Mesenchymal stem cell (in vitro differentiated cells and primary cell): ENCODE results near the gene CCDC102B.
"Not testable (repeated sequence)": the region's sequence is repeated elsewhere in the genome, so short reads cannot be mapped to it uniquely, and the experiment has no call there.

Experiments used
- DNase-seq: peaks from one replicate; pipeline ENCODE4 v3.0.0-alpha.2; 2013
- H2AFZ ChIP-seq: one replicate; pipeline ENCODE4 v1.6.1; 2013; ENCODE audit warnings: low read depth, mild to moderate bottlenecking, control low read depth, inconsistent platforms, low read length, moderate library complexity
- H2AK5ac ChIP-seq: 2 replicates; pipeline ENCODE4 v1.6.1; 2013; ENCODE audit warnings: low read length, moderate library complexity, mild to moderate bottlenecking, inconsistent platforms; ENCODE audit not compliant: severe bottlenecking
- H2BK120ac ChIP-seq: one replicate; pipeline ENCODE4 v1.6.1; 2013; ENCODE audit warnings: low read depth, mild to moderate bottlenecking, inconsistent platforms, low read length, moderate library complexity
- H2BK12ac ChIP-seq, 2 experiments: one replicate each; pipeline ENCODE4 v1.6.1; 2013; ENCODE audit warnings: inconsistent platforms in 2 of 2, low read length in 2 of 2, mild to moderate bottlenecking in 2 of 2, moderate library complexity in 2 of 2, control low read depth in 1 of 2
- H2BK15ac ChIP-seq: one replicate; pipeline ENCODE4 v1.6.1; 2013; ENCODE audit warnings: mild to moderate bottlenecking, low read depth, inconsistent platforms; ENCODE audit not compliant: poor library complexity, severe bottlenecking
- H2BK5ac ChIP-seq: 2 replicates; pipeline ENCODE4 v1.6.1; 2013; ENCODE audit warnings: low read depth, mild to moderate bottlenecking, low read length, control low read depth, inconsistent platforms; ENCODE audit not compliant: poor library complexity, severe bottlenecking
- H3K14ac ChIP-seq, 2 experiments: one replicate each; pipeline ENCODE4 v1.6.1; 2013; ENCODE audit warnings: inconsistent platforms in 2 of 2, low read length in 2 of 2, control low read depth in 1 of 2, mild to moderate bottlenecking in 1 of 2, moderate library complexity in 1 of 2
- H3K18ac ChIP-seq, 2 experiments: one replicate each; pipeline ENCODE4 v1.6.1; 2013; ENCODE audit warnings: inconsistent platforms in 2 of 2, low read length in 2 of 2, control low read depth in 1 of 2, low read depth in 1 of 2, mild to moderate bottlenecking in 1 of 2
- H3K23ac ChIP-seq, 2 experiments: one replicate each; pipeline ENCODE4 v1.6.1; 2013; ENCODE audit warnings: inconsistent platforms in 2 of 2, low read length in 2 of 2, mild to moderate bottlenecking in 2 of 2, moderate library complexity in 2 of 2, control low read depth in 1 of 2
- H3K27ac ChIP-seq: 2 replicates; pipeline ENCODE4 v1.5.1; 2013; ENCODE audit warnings: mild to moderate bottlenecking, moderate library complexity, low read length, control low read depth, inconsistent platforms; ENCODE audit not compliant: poor library complexity, severe bottlenecking
- H3K27me3 ChIP-seq, 2 experiments: 2 replicates each; pipeline versions ENCODE4 v1.6.1 to v1.7.0; 2013; ENCODE audit warnings: low read length in 2 of 2, mild to moderate bottlenecking in 2 of 2, moderate library complexity in 2 of 2, control low read depth in 1 of 2, inconsistent platforms in 1 of 2; ENCODE audit not compliant: control insufficient read depth in 1 of 2, insufficient read depth in 1 of 2
- H3K36me3 ChIP-seq, 2 experiments: 2 replicates each; pipeline versions ENCODE4 v1.6.1 to v1.7.0; 2013; ENCODE audit warnings: low read length in 2 of 2, control low read depth in 1 of 2, inconsistent platforms in 1 of 2, low read depth in 1 of 2, mild to moderate bottlenecking in 1 of 2; ENCODE audit not compliant: insufficient read depth in 2 of 2, control insufficient read depth in 1 of 2
- H3K4ac ChIP-seq, 2 experiments: one replicate each; pipeline ENCODE4 v1.6.1; 2013; ENCODE audit warnings: inconsistent platforms in 2 of 2, low read length in 2 of 2, mild to moderate bottlenecking in 2 of 2, moderate library complexity in 2 of 2, control low read depth in 1 of 2, low read depth in 1 of 2
- H3K4me1 ChIP-seq: 2 replicates; pipeline ENCODE4 v1.6.1; 2013; ENCODE audit warnings: low read depth, low read length, control low read depth; ENCODE audit not compliant: control insufficient read depth, insufficient read depth
- H3K4me2 ChIP-seq: 2 replicates; pipeline ENCODE4 v1.6.1; 2013; ENCODE audit warnings: low read length, mild to moderate bottlenecking, inconsistent platforms; ENCODE audit not compliant: poor library complexity, severe bottlenecking
- H3K4me3 ChIP-seq, 2 experiments: 2 replicates each; pipeline versions ENCODE4 v1.5.1 to v1.7.0; 2013; ENCODE audit warnings: low read length in 2 of 2, mild to moderate bottlenecking in 2 of 2, control low read depth in 1 of 2, low read depth in 1 of 2; ENCODE audit not compliant: insufficient read depth in 1 of 2
- H3K79me1 ChIP-seq: replicated peaks from 2 replicates; pipeline ENCODE4 v1.6.1; 2013; ENCODE audit warnings: mild to moderate bottlenecking, control low read depth, low read length, inconsistent platforms; ENCODE audit not compliant: poor library complexity, severe bottlenecking
- H3K9ac ChIP-seq: 2 replicates; pipeline ENCODE4 v1.7.0; 2013; ENCODE audit warnings: mild to moderate bottlenecking, low read length, moderate library complexity
- H3K9me3 ChIP-seq: 2 replicates; pipeline ENCODE4 v1.7.0; 2013; ENCODE audit warnings: mild to moderate bottlenecking, low read length; ENCODE audit not compliant: control insufficient read depth
- H4K8ac ChIP-seq: one replicate; pipeline ENCODE4 v1.6.1; 2013; ENCODE audit warnings: inconsistent platforms, mild to moderate bottlenecking, low read length, moderate library complexity
- H4K91ac ChIP-seq: one replicate; pipeline ENCODE4 v1.6.1; 2013; ENCODE audit warnings: mild to moderate bottlenecking, low read length, inconsistent platforms
- WGBS: methylation state at CpG from one replicate; pipeline ENCODE4 v1.1.7; 2013; ENCODE audit warnings: mixed read lengths; 5-methylcytosine and 5-hydroxymethylcytosine counted together

The CCDC102B gene

GRCh38 chr18:69000366-69000765 is 202.5 kb downstream of the CCDC102B start:
- DNase-seq: peak; percentile 50
- Histone ChIP-seq H3K79me1 (no peaks in the 10 kb centered on the region), H3K14ac (no peak overlapping the region), H2BK15ac (no peak overlapping the region), H2BK120ac (no peak overlapping the region), H2BK5ac (no peak overlapping the region), H3K27me3 (no peaks in the 10 kb centered on the region), H3K36me3 (no peaks in the 10 kb centered on the region), H3K4me3 (no peak overlapping the region), H3K23ac (no peak overlapping the region), H2BK12ac (no peak overlapping the region), H4K91ac (no peak overlapping the region), H3K9me3 (no peaks in the 10 kb centered on the region), H3K4me1 (no peaks in the 10 kb centered on the region), H3K18ac (no peak overlapping the region), H2AK5ac (no peak overlapping the region), H2AFZ (no peak overlapping the region), H4K8ac (no peak overlapping the region), H3K27ac (no peak overlapping the region), H3K4me2 (no peak overlapping the region), H3K9ac (no peak overlapping the region), H3K4ac (no peak overlapping the region)
- no CpG with 5 or more reads among the region's 1 CpG for WGBS

GRCh38 chr18:69002233-69002632 is 204.4 kb downstream of the CCDC102B start:
- no peaks in the 10 kb centered on the region for H3K36me3 ChIP-seq
- H3K9ac ChIP-seq: no peak overlapping the region
- no peak overlapping the region for H3K14ac ChIP-seq
- no peak overlapping the region for H4K91ac ChIP-seq
- no peak overlapping the region for H2AK5ac ChIP-seq
- H4K8ac ChIP-seq: no peak overlapping the region
- H2BK15ac ChIP-seq: no peak overlapping the region
- no peak overlapping the region for H2BK12ac ChIP-seq
- 97% methylated on average over 5 of the region's 6 CpGs for WGBS
- no peak overlapping the region for H3K4me3 ChIP-seq
- H2BK120ac ChIP-seq: no peak overlapping the region
- H3K4me1 ChIP-seq: no peaks in the 10 kb centered on the region
- no peak overlapping the region for H3K27ac ChIP-seq
- no peak overlapping the region for H3K4ac ChIP-seq
- H3K4me2 ChIP-seq: no peak overlapping the region
- no peak overlapping the region for H3K18ac ChIP-seq
- no peaks in the 10 kb centered on the region for H3K9me3 ChIP-seq
- no peaks in the 10 kb centered on the region for H3K79me1 ChIP-seq
- DNase-seq: no peak
- no peak overlapping the region for H3K23ac ChIP-seq
- no peak overlapping the region for H2BK5ac ChIP-seq
- H3K27me3 ChIP-seq: no peaks in the 10 kb centered on the region
- no peak overlapping the region for H2AFZ ChIP-seq

- not testable (repeated sequence) for H2BK120ac ChIP-seq, H3K4ac ChIP-seq, H2BK15ac ChIP-seq, H2BK5ac ChIP-seq, H3K27me3 ChIP-seq, H2BK12ac ChIP-seq, H4K91ac ChIP-seq, H2AK5ac ChIP-seq, H3K9ac ChIP-seq, H3K36me3 ChIP-seq, DNase-seq, H3K4me1 ChIP-seq, H3K9me3 ChIP-seq, H3K18ac ChIP-seq, H4K8ac ChIP-seq, H3K27ac ChIP-seq, H3K23ac ChIP-seq, H2AFZ ChIP-seq, H3K14ac ChIP-seq, H3K79me1 ChIP-seq, H3K4me2 ChIP-seq, H3K4me3 ChIP-seq
- 100% methylated on average over 2 of the region's 4 CpGs for WGBS
These were observed 208.3 kb downstream of the CCDC102B start for GRCh38 chr18:69006212-69006611.

GRCh38 chr18:69008538-69008937 is 210.7 kb downstream of the CCDC102B start:
- H3K27ac ChIP-seq: no peak overlapping the region
- H2BK120ac ChIP-seq: no peak overlapping the region
- DNase-seq: no peak
- no peak overlapping the region for H2BK12ac ChIP-seq
- no peaks in the 10 kb centered on the region for H3K4me1 ChIP-seq
- no peak overlapping the region for H3K4me2 ChIP-seq
- H3K4me3 ChIP-seq: no peak overlapping the region
- no peak overlapping the region for H2AK5ac ChIP-seq
- H4K8ac ChIP-seq: no peak overlapping the region
- no peak overlapping the region for H3K18ac ChIP-seq
- WGBS: 97% methylated on average over 5 of the region's 5 CpGs
- H4K91ac ChIP-seq: no peak overlapping the region
- no peak overlapping the region for H2BK15ac ChIP-seq
- no peak overlapping the region for H3K23ac ChIP-seq
- H2AFZ ChIP-seq: no peak overlapping the region
- no peak overlapping the region for H3K4ac ChIP-seq
- H2BK5ac ChIP-seq: no peak overlapping the region
- H3K27me3 ChIP-seq: no peaks in the 10 kb centered on the region
- no peak overlapping the region for H3K9ac ChIP-seq
- no peaks in the 10 kb centered on the region for H3K9me3 ChIP-seq
- H3K79me1 ChIP-seq: no peaks in the 10 kb centered on the region
- H3K36me3 ChIP-seq: no peaks in the 10 kb centered on the region
- no peak overlapping the region for H3K14ac ChIP-seq
